OCI-LY3 (cell line): ENCODE data around the gene POLH.
A peak's percentile ranks its signal among the peaks of the same experiment; 100 is the strongest.
"Not testable (repeated sequence)": the region's sequence is repeated elsewhere in the genome, so short reads cannot be mapped to it uniquely, and the experiment has no call there.

ENCODE experiments used
- H2AFZ ChIP-seq: fragments of 200-600, 300-600 bp; shearing (Covaris generic); 2 replicates; pipeline ENCODE4 v1.6.0; 2014; ENCODE audit warnings: antibody characterized with exemption, low read depth, low read length
- H3K27ac ChIP-seq: fragments of 200-600, 300-600 bp; sonication (generic); 2 replicates; pipeline ENCODE4 v1.5.1; 2014; ENCODE audit warnings: mild to moderate bottlenecking, low read length, moderate library complexity, mixed read lengths
- H3K27me3 ChIP-seq: fragments of 200-600, 300-600 bp; sonication (generic); 2 replicates; pipeline ENCODE4 v1.6.1; 2014; ENCODE audit warnings: low read depth, low read length, mixed read lengths
- H3K36me3 ChIP-seq: fragments of 200-600, 300-600 bp; sonication (generic); replicated peaks from 2 replicates; pipeline ENCODE3; 2014; ENCODE audit warnings: low read depth, low read length, mixed read lengths
- H3K4me1 ChIP-seq: fragments of 300-600, 200-600 bp; sonication (generic); 2 replicates; pipeline ENCODE4 v1.6.1; 2014; ENCODE audit warnings: low read length, mixed read lengths
- H3K4me2 ChIP-seq: fragments of 200-600, 300-600 bp; sonication (generic); 2 replicates; pipeline ENCODE4 v1.6.1; 2014; ENCODE audit warnings: low read length, mixed read lengths
- H3K4me3 ChIP-seq: fragments of 300-600, 200-600 bp; sonication (generic); 2 replicates; pipeline ENCODE4 v1.5.1; 2014; ENCODE audit warnings: antibody characterized with exemption, mild to moderate bottlenecking, low read length, moderate library complexity
- H3K79me2 ChIP-seq: fragments of 300-600, 200-600 bp; shearing (Covaris generic); 2 replicates; pipeline ENCODE4 v1.6.1; 2014; ENCODE audit warnings: mild to moderate bottlenecking, low read length, mixed read lengths
- H3K9ac ChIP-seq: fragments of 300-600, 200-600 bp; shearing (Covaris generic); 2 replicates; pipeline ENCODE4 v1.6.0; 2014; ENCODE audit warnings: mild to moderate bottlenecking, low read length, moderate library complexity
- H3K9me3 ChIP-seq: fragments of 200-600, 300-600 bp; shearing (Covaris generic); 2 replicates; pipeline ENCODE4 v1.6.1; 2014; ENCODE audit warnings: low read length, mixed read lengths; ENCODE audit not compliant: insufficient read depth
- H4K20me1 ChIP-seq: fragments of 200-600, 300-600 bp; sonication (generic); 2 replicates; pipeline ENCODE4 v1.6.1; 2016; ENCODE audit warnings: low read length, mixed read lengths; ENCODE audit not compliant: insufficient read depth
- EZH2phosphoT487 ChIP-seq: fragments of 200-600 bp; shearing (Covaris generic); IDR thresholded peaks from 2 replicates; pipeline ENCODE4 v1.6.1; 2018; ENCODE audit warnings: antibody characterized with exemption, mixed run types, low read depth
- TF ChIP-seq, protein P1 (sequence below): fragments of 200-600, 300-600 bp; sonication (generic); IDR thresholded peaks from 2 replicates; pipeline ENCODE4 v1.5.1; 2014; ENCODE audit warnings: antibody characterized with exemption, low read length, low read depth

The POLH gene

DNA sequence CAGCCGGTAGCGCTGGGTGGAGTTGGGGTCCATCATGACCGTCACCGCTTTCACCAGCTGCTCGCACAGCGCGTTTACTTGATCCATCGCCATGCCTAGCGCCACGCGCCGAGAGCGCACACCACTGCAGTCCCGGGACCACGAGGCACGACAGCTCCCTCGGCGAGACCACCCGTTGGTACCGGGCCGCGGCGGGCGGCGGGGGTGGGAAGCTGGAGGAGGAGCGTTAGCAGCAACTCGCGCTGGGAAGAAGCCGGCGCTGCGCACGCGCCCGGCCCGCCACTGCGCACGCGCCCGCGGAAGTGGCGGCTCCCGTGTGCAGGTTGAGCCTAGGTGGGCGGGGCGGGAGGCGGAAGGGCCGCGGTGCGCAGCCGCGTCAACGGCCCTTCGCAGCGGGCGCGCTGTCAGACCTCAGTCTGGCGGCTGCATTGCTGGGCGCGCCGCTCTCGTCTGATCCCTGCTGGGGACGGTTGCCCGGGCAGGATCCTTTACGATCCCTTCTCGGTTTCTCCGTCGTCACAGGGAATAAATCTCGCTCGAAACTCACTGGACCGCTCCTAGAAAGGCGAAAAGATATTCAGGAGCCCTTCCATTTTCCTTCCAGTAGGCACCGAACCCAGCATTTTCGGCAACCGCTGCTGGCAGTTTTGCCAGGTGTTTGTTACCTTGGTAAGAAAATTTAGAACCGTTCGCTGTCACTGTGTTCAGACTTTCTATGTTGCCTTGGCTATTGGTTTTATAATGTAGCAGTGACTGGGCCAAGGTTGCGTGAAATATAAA is at the start of gene POLH, which contains the start of gene XPO5:
TSS of gene POLH (plus strand) at position 414 of the 780 bp plus-strand sequence. CDS start 6,135 bp downstream, outside the sequence.
TSS of gene XPO5 (minus strand) at position 267 of the 780 bp plus-strand sequence. CDS start at position 93, 174 bp downstream.
- H3K27ac ChIP-seq: peak within 1 kb of the TSS; percentile 71
- TF ChIP-seq, protein P1, sequence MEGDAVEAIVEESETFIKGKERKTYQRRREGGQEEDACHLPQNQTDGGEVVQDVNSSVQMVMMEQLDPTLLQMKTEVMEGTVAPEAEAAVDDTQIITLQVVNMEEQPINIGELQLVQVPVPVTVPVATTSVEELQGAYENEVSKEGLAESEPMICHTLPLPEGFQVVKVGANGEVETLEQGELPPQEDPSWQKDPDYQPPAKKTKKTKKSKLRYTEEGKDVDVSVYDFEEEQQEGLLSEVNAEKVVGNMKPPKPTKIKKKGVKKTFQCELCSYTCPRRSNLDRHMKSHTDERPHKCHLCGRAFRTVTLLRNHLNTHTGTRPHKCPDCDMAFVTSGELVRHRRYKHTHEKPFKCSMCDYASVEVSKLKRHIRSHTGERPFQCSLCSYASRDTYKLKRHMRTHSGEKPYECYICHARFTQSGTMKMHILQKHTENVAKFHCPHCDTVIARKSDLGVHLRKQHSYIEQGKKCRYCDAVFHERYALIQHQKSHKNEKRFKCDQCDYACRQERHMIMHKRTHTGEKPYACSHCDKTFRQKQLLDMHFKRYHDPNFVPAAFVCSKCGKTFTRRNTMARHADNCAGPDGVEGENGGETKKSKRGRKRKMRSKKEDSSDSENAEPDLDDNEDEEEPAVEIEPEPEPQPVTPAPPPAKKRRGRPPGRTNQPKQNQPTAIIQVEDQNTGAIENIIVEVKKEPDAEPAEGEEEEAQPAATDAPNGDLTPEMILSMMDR: no peak
- no peak for TF ChIP-seq EZH2phosphoT487
- no peaks in the 10 kb centered on the region for H4K20me1 ChIP-seq
- H3K9ac ChIP-seq: peak within 1 kb of the TSS; percentile 90
- H3K4me3 ChIP-seq: peak within 1 kb of the TSS; percentile 79
- H3K79me2 ChIP-seq: peaks cover 75% of the 10 kb centered on the region
- no peaks in the 10 kb centered on the region for H3K27me3 ChIP-seq
- peaks cover 22% of the 10 kb centered on the region for H3K4me1 ChIP-seq
- H2AFZ ChIP-seq: peak within 1 kb of the TSS; percentile 44
- peak within 1 kb of the TSS; percentile 81 for H3K4me2 ChIP-seq
- H3K36me3 ChIP-seq: peaks cover 35% of the 10 kb centered on the region
- no peaks in the 10 kb centered on the region for H3K9me3 ChIP-seq

DNA sequence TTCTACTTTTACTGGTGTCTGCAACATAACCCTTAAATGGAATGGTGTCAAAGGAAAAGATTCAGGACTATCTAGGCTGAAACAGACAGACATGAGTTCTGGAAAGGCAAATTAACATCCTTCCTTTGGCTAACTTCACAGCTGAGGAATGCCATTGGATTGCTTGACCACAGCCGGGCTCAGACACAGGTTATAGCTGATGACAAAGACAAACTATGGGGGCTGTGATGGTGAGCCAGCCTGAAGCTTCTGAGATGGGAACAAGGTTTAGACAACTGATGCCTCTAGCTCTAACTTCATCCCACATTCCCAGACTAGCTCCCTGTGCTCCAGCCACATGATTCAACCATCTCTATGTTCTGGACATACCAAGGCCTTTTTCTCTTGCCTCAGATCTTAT is 43.8 kb upstream of the POLH start:
- Histone ChIP-seq H3K27me3 (no peaks in the 10 kb centered on the region), H4K20me1 (no peaks in the 10 kb centered on the region), H3K9ac (no peak overlapping the region), H3K4me3 (no peak overlapping the region), H3K79me2 (no peaks in the 10 kb centered on the region), H3K9me3 (no peaks in the 10 kb centered on the region), H3K4me2 (no peak overlapping the region), H2AFZ (no peak overlapping the region), H3K36me3 (peaks cover 64% of the 10 kb centered on the region), H3K27ac (no peak overlapping the region), H3K4me1 (no peaks in the 10 kb centered on the region)
- TF ChIP-seq EZH2phosphoT487: no peak
- TF ChIP-seq, protein P1: no peak

DNA sequence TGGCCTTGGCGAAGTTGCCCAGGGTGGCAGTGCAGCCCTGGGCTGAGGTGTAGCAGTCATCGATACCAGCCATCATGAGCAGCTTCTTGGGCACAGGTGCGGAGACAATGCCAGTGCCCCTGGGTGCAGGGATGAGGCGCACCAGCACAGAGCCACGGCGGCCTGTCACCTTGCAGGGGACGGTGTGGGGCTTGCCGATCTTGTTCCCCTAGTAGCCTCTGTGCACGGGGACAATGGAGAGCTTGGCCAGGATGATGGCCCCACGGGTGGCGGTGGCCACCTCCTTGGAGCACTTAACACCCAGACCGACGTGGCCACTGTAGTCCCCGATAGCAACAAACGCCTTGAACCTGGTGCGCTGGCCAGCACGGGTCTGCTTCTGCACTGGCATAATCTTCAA is 37.0 kb upstream of the POLH start:
- H3K27ac ChIP-seq, H3K4me3 ChIP-seq, H3K4me2 ChIP-seq, H3K9ac ChIP-seq, H3K79me2 ChIP-seq, H4K20me1 ChIP-seq, H3K9me3 ChIP-seq, H3K27me3 ChIP-seq, H3K4me1 ChIP-seq, H2AFZ ChIP-seq: not testable (repeated sequence)
- peaks cover 36% of the 10 kb centered on the region for H3K36me3 ChIP-seq

DNA sequence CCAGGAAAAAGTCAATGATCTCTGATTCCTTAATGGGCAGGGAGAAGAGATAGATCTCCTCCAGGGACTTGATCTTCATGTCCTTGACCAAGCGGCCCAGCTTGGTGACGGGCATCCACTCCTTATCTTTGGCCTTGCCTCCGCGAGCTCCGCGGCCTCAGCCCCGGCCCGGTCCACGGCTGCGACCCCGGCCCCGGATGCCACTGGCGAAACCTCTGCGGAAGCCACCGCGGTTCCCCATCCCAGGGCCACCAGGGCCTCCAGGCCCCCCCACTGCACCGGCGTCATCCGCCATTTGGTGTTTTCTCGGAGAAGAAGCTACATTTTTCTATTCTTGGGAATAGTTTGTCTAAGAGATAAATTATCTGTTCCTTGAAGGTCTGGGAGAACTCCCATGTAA is 36.6 kb upstream of the POLH start:
- H3K9ac ChIP-seq, H3K9me3 ChIP-seq, H3K4me2 ChIP-seq, H3K4me1 ChIP-seq, H4K20me1 ChIP-seq, H3K79me2 ChIP-seq, H3K27me3 ChIP-seq, H3K27ac ChIP-seq, H3K4me3 ChIP-seq, H2AFZ ChIP-seq: not testable (repeated sequence)
- H3K36me3 ChIP-seq: peaks cover 34% of the 10 kb centered on the region

DNA sequence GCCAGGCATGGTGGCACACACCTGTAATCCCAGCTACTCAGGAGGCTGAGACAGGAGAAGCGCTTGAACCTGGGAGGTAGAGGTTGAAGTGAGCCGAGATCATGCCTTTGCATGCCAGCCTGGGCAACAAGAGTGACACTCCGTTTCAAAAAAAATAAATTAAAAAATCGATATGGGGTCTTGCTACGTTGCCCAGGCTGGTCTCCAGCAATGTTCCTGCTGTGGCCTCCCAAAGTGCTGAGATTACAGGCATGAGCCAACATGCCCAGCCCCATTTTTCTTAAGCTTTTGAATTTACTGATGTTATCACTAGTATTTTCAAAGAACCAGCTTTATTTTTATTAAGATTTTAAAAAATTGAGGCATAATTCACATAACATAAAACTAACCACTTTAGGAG is 35.5 kb upstream of the POLH start:
- no peak overlapping the region for H3K27ac ChIP-seq
- peaks cover 39% of the 10 kb centered on the region for H3K36me3 ChIP-seq
- H3K4me2 ChIP-seq: no peak overlapping the region
- H3K9me3 ChIP-seq: no peaks in the 10 kb centered on the region
- no peak overlapping the region for H3K9ac ChIP-seq
- no peak overlapping the region for H3K4me3 ChIP-seq
- TF ChIP-seq, protein P1: no peak
- TF ChIP-seq EZH2phosphoT487: no peak
- no peaks in the 10 kb centered on the region for H3K79me2 ChIP-seq
- H2AFZ ChIP-seq: no peak overlapping the region
- H3K4me1 ChIP-seq: no peaks in the 10 kb centered on the region
- no peaks in the 10 kb centered on the region for H4K20me1 ChIP-seq
- H3K27me3 ChIP-seq: no peaks in the 10 kb centered on the region
